OCI-LY1 (cell line): Measurements from ENCODE around the gene VLDLR.
A peak's percentile ranks its signal among the peaks of the same experiment; 100 is the strongest.

Experiments used
- H2AFZ ChIP-seq: fragments of 200-600 bp; sonication (generic), shearing (Covaris generic); 2 replicates; pipeline ENCODE4 v1.6.0; 2014; ENCODE audit warnings: antibody characterized with exemption, mild to moderate bottlenecking, low read length
- H3F3A ChIP-seq: fragments of 200-600 bp; sonication (generic), shearing (Covaris generic); 2 replicates; pipeline ENCODE4 v1.6.0; 2014; ENCODE audit warnings: mild to moderate bottlenecking, antibody characterized with exemption, low read length, moderate library complexity; ENCODE audit not compliant: insufficient read depth
- H3K27ac ChIP-seq: fragments of 200-600 bp; sonication (generic); 2 replicates; pipeline ENCODE4 v1.5.1; 2014; ENCODE audit warnings: low read length, mixed run types, mild to moderate bottlenecking, low read depth; ENCODE audit not compliant: poor library complexity, severe bottlenecking
- H3K27me3 ChIP-seq: fragments of 200-600 bp; sonication (generic); 2 replicates; pipeline ENCODE4 v1.6.0; 2014; ENCODE audit warnings: antibody characterized with exemption, mild to moderate bottlenecking, low read length, moderate library complexity; ENCODE audit not compliant: insufficient read depth
- H3K36me3 ChIP-seq: fragments of 200-600 bp; sonication (generic); 2 replicates; pipeline ENCODE4 v1.6.1; 2014; ENCODE audit warnings: mild to moderate bottlenecking, antibody characterized with exemption, low read length, moderate library complexity, mixed read lengths; ENCODE audit not compliant: insufficient read depth
- H3K4me1 ChIP-seq: fragments of 200-600 bp; sonication (generic); 2 replicates; pipeline ENCODE4 v1.5.1; 2014; ENCODE audit warnings: mild to moderate bottlenecking, low read length, moderate library complexity; ENCODE audit not compliant: insufficient read depth, severe bottlenecking
- H3K4me2 ChIP-seq: fragments of 200-600 bp; sonication (generic), shearing (Covaris generic); 2 replicates; pipeline ENCODE4 v1.6.1; 2014; ENCODE audit warnings: low read length
- H3K4me3 ChIP-seq: fragments of 200-600 bp; sonication (generic); 2 replicates; pipeline ENCODE4 v1.5.1; 2014; ENCODE audit warnings: low read length, low read depth, mild to moderate bottlenecking, mixed read lengths; ENCODE audit not compliant: poor library complexity, severe bottlenecking
- H3K79me2 ChIP-seq: fragments of 200-600 bp; shearing (Covaris generic); 2 replicates; pipeline ENCODE4 v1.6.1; 2016; ENCODE audit warnings: mixed run types, low read length, mixed read lengths; ENCODE audit not compliant: insufficient read depth
- H3K9ac ChIP-seq: fragments of 200-600 bp; sonication (generic), shearing (Covaris generic); 2 replicates; pipeline ENCODE4 v1.6.1; 2014; ENCODE audit warnings: mild to moderate bottlenecking, low read length, mixed read lengths
- H3K9me2 ChIP-seq: fragments of 200-600 bp; sonication (generic), shearing (Covaris generic); 2 replicates; pipeline ENCODE4 v1.6.1; 2014; ENCODE audit warnings: low read depth, mild to moderate bottlenecking, low read length, mixed read lengths
- H3K9me3 ChIP-seq: fragments of 200-600 bp; shearing (Covaris generic); 2 replicates; pipeline ENCODE4 v1.6.1; 2014; ENCODE audit warnings: low read length, mixed read lengths
- H4K20me1 ChIP-seq: fragments of 200-600 bp; sonication (generic), shearing (Covaris generic); 2 replicates; pipeline ENCODE4 v1.6.0; 2016; ENCODE audit warnings: mild to moderate bottlenecking, low read length; ENCODE audit not compliant: insufficient read depth
- EZH2 ChIP-seq: fragments of 200-600 bp; sonication (generic), shearing (Covaris generic); IDR thresholded peaks from 2 replicates; pipeline ENCODE4 v1.8.0; 2017; ENCODE audit warnings: borderline replicate concordance, mixed run types, mild to moderate bottlenecking, antibody characterized with exemption, low read length, moderate library complexity, mixed read lengths
- TF ChIP-seq, protein P1 (sequence below): fragments of 200-600 bp; sonication (generic), shearing (Covaris generic); IDR thresholded peaks from 2 replicates; pipeline ENCODE4 v1.5.1; 2017; ENCODE audit warnings: mild to moderate bottlenecking, antibody characterized with exemption, low read length, moderate library complexity, mixed read lengths

The VLDLR gene

DNA sequence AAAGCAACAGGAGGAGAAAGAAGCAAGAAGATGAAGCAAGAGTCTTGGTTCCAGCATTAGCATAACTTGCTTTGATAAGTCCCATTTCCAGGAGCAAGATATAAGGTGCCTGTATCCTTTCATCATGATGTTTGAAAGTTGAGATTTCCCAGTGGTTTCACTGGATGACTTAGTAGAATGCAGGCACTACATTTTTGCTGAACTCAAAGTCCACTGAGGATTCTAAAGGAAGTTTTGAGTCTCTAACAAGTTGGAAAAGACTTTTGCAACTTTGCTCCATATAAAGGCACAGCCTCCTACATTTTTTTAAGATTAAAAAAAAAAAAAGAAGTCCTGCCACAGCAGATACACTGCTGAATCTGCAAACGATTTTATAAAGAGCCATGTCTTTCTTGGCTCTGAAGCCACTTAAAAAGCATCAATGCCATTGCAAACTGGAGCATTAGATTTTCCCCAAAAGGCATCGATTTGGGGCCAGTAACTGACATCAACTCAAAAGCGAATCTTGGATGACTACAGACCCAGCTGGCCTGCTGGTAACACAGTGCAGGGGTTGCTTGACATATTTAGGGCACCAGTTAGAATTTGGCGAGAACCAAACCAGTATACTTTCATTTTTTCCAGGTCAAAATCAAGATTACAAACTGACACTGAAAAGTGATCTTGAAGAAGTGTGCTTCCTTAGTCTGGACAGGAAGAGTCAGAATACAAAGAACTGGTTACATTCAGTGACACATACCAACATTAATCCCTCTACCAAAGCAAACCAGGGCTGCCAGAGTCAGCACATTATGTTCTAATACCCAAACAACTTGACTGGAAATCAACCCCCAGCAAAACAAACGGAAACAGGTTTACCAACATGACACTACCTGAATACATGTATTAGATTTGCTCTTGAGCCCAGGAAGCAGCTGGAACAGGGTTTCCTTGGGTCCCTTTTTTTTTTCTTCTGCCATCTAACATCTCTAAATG is 56.6 kb downstream of the VLDLR start:
- Histone ChIP-seq H3K36me3 (no peaks in the 10 kb centered on the region), H3K27me3 (no peaks in the 10 kb centered on the region), H3K9me2 (no peaks in the 10 kb centered on the region), H4K20me1 (no peaks in the 10 kb centered on the region), H3K9ac (no peak overlapping the region), H3K27ac (no peak overlapping the region), H3K4me1 (no peaks in the 10 kb centered on the region), H3K79me2 (no peaks in the 10 kb centered on the region), H2AFZ (no peak overlapping the region), H3K9me3 (no peaks in the 10 kb centered on the region), H3F3A (no peaks in the 10 kb centered on the region), H3K4me3 (no peak overlapping the region), H3K4me2 (peak overlapping the region; percentile 11; the same call in 1 of the 2 replicates)
- no peak for TF ChIP-seq EZH2
- TF ChIP-seq, protein P1, sequence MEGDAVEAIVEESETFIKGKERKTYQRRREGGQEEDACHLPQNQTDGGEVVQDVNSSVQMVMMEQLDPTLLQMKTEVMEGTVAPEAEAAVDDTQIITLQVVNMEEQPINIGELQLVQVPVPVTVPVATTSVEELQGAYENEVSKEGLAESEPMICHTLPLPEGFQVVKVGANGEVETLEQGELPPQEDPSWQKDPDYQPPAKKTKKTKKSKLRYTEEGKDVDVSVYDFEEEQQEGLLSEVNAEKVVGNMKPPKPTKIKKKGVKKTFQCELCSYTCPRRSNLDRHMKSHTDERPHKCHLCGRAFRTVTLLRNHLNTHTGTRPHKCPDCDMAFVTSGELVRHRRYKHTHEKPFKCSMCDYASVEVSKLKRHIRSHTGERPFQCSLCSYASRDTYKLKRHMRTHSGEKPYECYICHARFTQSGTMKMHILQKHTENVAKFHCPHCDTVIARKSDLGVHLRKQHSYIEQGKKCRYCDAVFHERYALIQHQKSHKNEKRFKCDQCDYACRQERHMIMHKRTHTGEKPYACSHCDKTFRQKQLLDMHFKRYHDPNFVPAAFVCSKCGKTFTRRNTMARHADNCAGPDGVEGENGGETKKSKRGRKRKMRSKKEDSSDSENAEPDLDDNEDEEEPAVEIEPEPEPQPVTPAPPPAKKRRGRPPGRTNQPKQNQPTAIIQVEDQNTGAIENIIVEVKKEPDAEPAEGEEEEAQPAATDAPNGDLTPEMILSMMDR = no peak

DNA sequence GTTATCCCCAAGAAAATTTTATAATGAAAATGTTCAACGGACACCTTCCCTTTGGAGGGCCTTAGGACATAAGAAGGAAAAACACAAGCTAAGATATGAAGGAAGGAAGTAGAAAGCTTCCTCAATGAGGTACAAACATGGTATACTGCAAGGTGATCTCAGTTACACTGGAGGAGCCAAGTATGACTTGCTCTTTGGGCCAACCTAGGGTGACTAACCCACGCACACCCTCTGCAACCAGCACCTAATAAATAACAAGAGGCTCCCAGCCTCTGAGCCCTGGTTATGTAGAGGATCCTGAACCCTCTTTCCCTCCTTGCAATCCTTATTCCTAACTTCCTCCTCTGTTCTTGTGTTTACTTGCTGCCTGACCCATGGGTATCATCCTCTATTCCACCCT is 57.4 kb downstream of the VLDLR start:
- H3K27ac ChIP-seq = no peak overlapping the region

DNA sequence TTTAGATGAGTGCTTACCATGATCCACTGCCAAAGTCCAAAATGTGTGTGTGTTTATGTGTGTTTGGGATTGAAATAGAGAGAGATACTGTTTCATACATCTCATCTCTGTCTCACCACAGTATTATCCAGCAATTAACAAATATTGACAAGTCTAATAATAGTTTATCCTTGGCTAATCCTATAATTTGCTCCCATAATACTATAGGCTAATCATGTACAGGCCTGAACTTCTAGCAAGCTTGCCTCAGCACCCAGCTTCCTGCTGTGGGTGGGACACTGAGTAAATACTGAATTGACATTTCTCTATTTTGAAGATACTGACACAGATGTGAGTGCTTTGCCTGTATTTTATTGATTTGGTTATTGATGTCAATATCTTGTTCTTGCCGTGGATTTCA is 60.4 kb downstream of the VLDLR start:
- Histone ChIP-seq H3K27me3 (no peaks in the 10 kb centered on the region), H3K36me3 (no peaks in the 10 kb centered on the region), H3K4me1 (no peaks in the 10 kb centered on the region)

More for the DNA sequence above, 57.4 kb downstream of the VLDLR start:
- Histone ChIP-seq H3K4me2 (no peak overlapping the region), H2AFZ (no peak overlapping the region), H4K20me1 (no peaks in the 10 kb centered on the region), H3K79me2 (no peaks in the 10 kb centered on the region), H3K9me3 (no peaks in the 10 kb centered on the region), H3F3A (no peaks in the 10 kb centered on the region), H3K9ac (no peak overlapping the region), H3K9me2 (no peaks in the 10 kb centered on the region), H3K4me1 (no peaks in the 10 kb centered on the region), H3K27me3 (no peaks in the 10 kb centered on the region), H3K4me3 (no peak overlapping the region), H3K36me3 (no peaks in the 10 kb centered on the region)
- TF ChIP-seq EZH2 = no peak
- TF ChIP-seq, protein P1 = no peak

More for the DNA sequence above, 60.4 kb downstream of the VLDLR start:
- no peaks in the 10 kb centered on the region for H4K20me1 ChIP-seq
- no peaks in the 10 kb centered on the region for H3K79me2 ChIP-seq
- H3K27ac ChIP-seq = no peak overlapping the region
- H2AFZ ChIP-seq = no peak overlapping the region
- H3K4me2 ChIP-seq = no peak overlapping the region
- no peaks in the 10 kb centered on the region for H3K9me3 ChIP-seq
- no peak overlapping the region for H3K4me3 ChIP-seq
- H3K9me2 ChIP-seq = no peaks in the 10 kb centered on the region
- no peak overlapping the region for H3K9ac ChIP-seq
- no peak for TF ChIP-seq EZH2
- TF ChIP-seq, protein P1 = no peak
- no peaks in the 10 kb centered on the region for H3F3A ChIP-seq
